NCI-H524 (cell line): ENCODE measurements around the gene SLC47A1.
"Not testable (repeated sequence)": the region's sequence is repeated elsewhere in the genome, so short reads cannot be mapped to it uniquely, and the experiment has no call there.

Source experiments
- DNase-seq, 2 experiments: peaks; one replicate each; lab custom pipeline; 2025; lab: John Stamatoyannopoulos, UW

The SLC47A1 gene

GRCh38 chr17:19533718-19534561 is at the start of gene SLC47A1:
TSS of gene SLC47A1 (plus strand) at chr17:19533854. CDS start at chr17:19533940, 86 bp downstream.
- peak in 1 of 2 experiments; percentile 40 for DNase-seq

- no peak for DNase-seq
These were observed 47.8 kb upstream of the SLC47A1 start for GRCh38 chr17:19485800-19486340.

- no peak for DNase-seq
These were observed 47.2 kb upstream of the SLC47A1 start for GRCh38 chr17:19486351-19487023.

GRCh38 chr17:19487024-19487600 is 46.5 kb upstream of the SLC47A1 start:
- DNase-seq: no peak

GRCh38 chr17:19492141-19492540 is 41.5 kb upstream of the SLC47A1 start:
- peak in 1 of 2 experiments; percentile 50 for DNase-seq

- no peak for DNase-seq
These were observed 38.5 kb upstream of the SLC47A1 start for GRCh38 chr17:19494961-19495806.

GRCh38 chr17:19495828-19496528 is 37.7 kb upstream of the SLC47A1 start:
- no peak for DNase-seq

- DNase-seq: no peak
These were observed 36.0 kb upstream of the SLC47A1 start for GRCh38 chr17:19497624-19498023.

GRCh38 chr17:19501219-19501618 is 32.4 kb upstream of the SLC47A1 start:
- no peak for DNase-seq

- no peak for DNase-seq
These were observed 31.1 kb upstream of the SLC47A1 start for GRCh38 chr17:19502517-19502916.

GRCh38 chr17:19505561-19505960 is 28.1 kb upstream of the SLC47A1 start:
- not testable (repeated sequence) for DNase-seq

- peak; percentile 91 to 93 for DNase-seq
These were observed 25.7 kb upstream of the SLC47A1 start for GRCh38 chr17:19507775-19508576.

- no peak for DNase-seq
These were observed 25.1 kb upstream of the SLC47A1 start for GRCh38 chr17:19508577-19508867.

GRCh38 chr17:19509281-19509852 is 24.3 kb upstream of the SLC47A1 start:
- DNase-seq: not testable (repeated sequence)

- peak in 1 of 2 experiments; percentile 48 for DNase-seq
These were observed 22.8 kb upstream of the SLC47A1 start for GRCh38 chr17:19510903-19511302.

GRCh38 chr17:19513897-19514488 is 19.7 kb upstream of the SLC47A1 start:
- DNase-seq: peak; percentile 53 to 73

GRCh38 chr17:19517699-19518098 is 16.0 kb upstream of the SLC47A1 start:
- peak in 1 of 2 experiments; percentile 20 for DNase-seq

- not testable (repeated sequence) for DNase-seq
These were observed 14.0 kb upstream of the SLC47A1 start for GRCh38 chr17:19519388-19520291.
